Caco-2 (cell line): Measurements from ENCODE around the gene ANAPC7. TPM values are rescaled to one million over a fixed set of nuclear protein-coding genes. Genes with fewer than 3 reads are reported as not detected.
A peak's percentile ranks its signal among the peaks of the same experiment; 100 is the strongest.
"Not testable (repeated sequence)": the region's sequence is repeated elsewhere in the genome, so short reads cannot be mapped to it uniquely, and the experiment has no call there.

Source experiments
- BruUV-seq: library from RNA; stranded (reverse); fragments of 400-500 nt; replicated peaks from 2 replicates; lab custom pipeline; 2021; lab: Mats Ljungman, UMichigan
- CTCF ChIA-PET: fragments of 300-600 bp; sonication (Branson Sonifier 250); formaldehyde crosslinking; loops from one replicate; lab custom pipeline; 2022; ENCODE audit warnings: antibody characterized with exemption; lab: Charles Lee
- POLR2A ChIA-PET: fragments of 300-600 bp; sonication (Branson Sonifier 250); formaldehyde crosslinking; loops from one replicate; lab custom pipeline; 2022; ENCODE audit warnings: antibody characterized with exemption; lab: Charles Lee
- DNase-seq, 2 experiments: peaks; one replicate each; pipeline versions ENCODE4 v3.0.0 to v3.0.0-alpha.2; 2020 to 2022
- H3K27me3 ChIP-seq: replicated peaks from 2 replicates; pipeline ENCODE4 v1.6.0; 2011; ENCODE audit warnings: low read length; ENCODE audit not compliant: control insufficient read depth, insufficient read depth
- H3K36me3 ChIP-seq: 2 replicates; pipeline ENCODE4 v1.5.1; 2011; ENCODE audit warnings: low read length; ENCODE audit not compliant: control insufficient read depth, insufficient read depth
- H3K4me1 ChIP-seq: fragments of 250-450 bp; sonication (Bioruptor Pico); 2 replicates; pipeline ENCODE4 v1.5.1; 2020; ENCODE audit warnings: mild to moderate bottlenecking
- H3K4me3 ChIP-seq: 2 replicates; pipeline ENCODE4 v1.5.1; 2011; ENCODE audit warnings: low read depth, mild to moderate bottlenecking, control low read depth, low read length
- H3K9me3 ChIP-seq: fragments of 250-450 bp; sonication (Bioruptor Pico); 2 replicates; pipeline ENCODE4 v1.5.1; 2020; ENCODE audit warnings: mild to moderate bottlenecking, moderate library complexity
- H3K27ac Mint-ChIP-seq: one replicate; pipeline ENCODE4 v1.8.0; 2022; ENCODE audit warnings: mixed read lengths; ENCODE audit not compliant: unreplicated experiment
- H3K27me3 Mint-ChIP-seq: one replicate; pipeline ENCODE4 v1.8.0; 2022; ENCODE audit warnings: mixed read lengths; ENCODE audit not compliant: insufficient read depth, unreplicated experiment
- H3K36me3 Mint-ChIP-seq: one replicate; pipeline ENCODE4 v1.8.0; 2022; ENCODE audit warnings: mild to moderate bottlenecking, mixed read lengths; ENCODE audit not compliant: insufficient read depth, unreplicated experiment
- H3K4me1 Mint-ChIP-seq: one replicate; pipeline ENCODE4 v1.8.0; 2022; ENCODE audit warnings: low read depth, mixed read lengths; ENCODE audit not compliant: unreplicated experiment
- H3K4me3 Mint-ChIP-seq: one replicate; pipeline ENCODE4 v1.8.0; 2022; ENCODE audit warnings: mild to moderate bottlenecking, moderate library complexity, mixed read lengths; ENCODE audit not compliant: unreplicated experiment
- H3K9me3 Mint-ChIP-seq: one replicate; pipeline ENCODE4 v1.8.0; 2022; ENCODE audit warnings: mixed read lengths; ENCODE audit not compliant: unreplicated experiment
- intact Hi-C: fragments of 100-400 bp; cut with micrococcal nuclease; formaldehyde crosslinking; loops from one replicate; pipeline ENCODE4 v1.10.0; 2022; ENCODE audit not compliant: unreplicated experiment
- total RNA-seq: library from RNA; stranded (reverse); gene quantifications from 2 replicates; pipeline ENCODE4 v1.2.3, GENCODE V29; 2022
- TF ChIP-seq, protein P1 (sequence below), 2 experiments: fragments of 200-600 bp in 1 of 2; IDR thresholded peaks; 1 replicate in 1 of 2; 2 replicates in 1 of 2; pipeline versions ENCODE4 v1.5.1 to v1.8.0; 2011 to 2022; ENCODE audit warnings: antibody characterized with exemption in 1 of 2, control low read depth in 1 of 2, inconsistent platforms in 1 of 2, low read depth in 1 of 2, low read length in 1 of 2, mild to moderate bottlenecking in 1 of 2, moderate library complexity in 1 of 2; ENCODE audit not compliant: insufficient read depth in 1 of 2, severe bottlenecking in 1 of 2, unreplicated experiment in 1 of 2

ANAPC7 gene
- total RNA-seq, 1 experiment from 2014 or later = 93.8 TPM

DNA sequence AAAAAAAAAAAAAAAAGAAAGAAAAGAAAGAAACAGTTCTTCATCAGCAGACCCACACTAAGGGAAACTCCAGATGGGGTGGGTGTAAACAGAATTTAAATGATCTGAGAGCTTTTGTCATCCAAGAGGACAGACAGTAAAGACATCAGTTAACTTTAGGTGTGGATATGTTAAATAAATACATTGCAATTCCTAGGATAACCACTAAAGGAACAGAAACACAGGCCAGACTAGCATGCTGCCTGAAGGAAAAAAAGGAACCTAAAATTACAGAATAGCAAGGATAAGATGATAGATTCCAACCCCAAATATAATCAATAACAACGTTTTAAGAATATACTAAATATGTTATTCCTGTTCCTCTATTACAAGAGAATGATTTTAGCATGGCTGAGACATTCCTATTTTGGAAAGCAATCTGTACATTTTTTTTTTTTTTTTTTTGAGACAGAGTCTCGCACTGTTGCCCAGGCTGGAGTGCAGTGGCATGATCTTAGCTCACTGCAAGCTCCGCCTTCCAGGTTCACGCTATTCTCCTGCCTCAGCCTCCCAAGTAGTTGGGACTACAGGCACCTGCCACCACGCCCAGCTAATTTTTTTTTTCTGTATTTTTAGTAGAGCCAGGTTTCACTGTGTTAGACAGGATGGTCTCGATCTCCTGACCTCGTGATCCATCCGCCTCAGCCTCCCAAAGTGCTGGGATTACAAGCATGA lies 45.0 kb downstream of the ANAPC7 start:
- CTCF ChIA-PET = interaction anchor here (1.2 kb wide), 1 partner anchor 73 kb away, joined by 7 read pairs; no protein-coding TSS in a partner anchor
- TF ChIP-seq, protein P1, sequence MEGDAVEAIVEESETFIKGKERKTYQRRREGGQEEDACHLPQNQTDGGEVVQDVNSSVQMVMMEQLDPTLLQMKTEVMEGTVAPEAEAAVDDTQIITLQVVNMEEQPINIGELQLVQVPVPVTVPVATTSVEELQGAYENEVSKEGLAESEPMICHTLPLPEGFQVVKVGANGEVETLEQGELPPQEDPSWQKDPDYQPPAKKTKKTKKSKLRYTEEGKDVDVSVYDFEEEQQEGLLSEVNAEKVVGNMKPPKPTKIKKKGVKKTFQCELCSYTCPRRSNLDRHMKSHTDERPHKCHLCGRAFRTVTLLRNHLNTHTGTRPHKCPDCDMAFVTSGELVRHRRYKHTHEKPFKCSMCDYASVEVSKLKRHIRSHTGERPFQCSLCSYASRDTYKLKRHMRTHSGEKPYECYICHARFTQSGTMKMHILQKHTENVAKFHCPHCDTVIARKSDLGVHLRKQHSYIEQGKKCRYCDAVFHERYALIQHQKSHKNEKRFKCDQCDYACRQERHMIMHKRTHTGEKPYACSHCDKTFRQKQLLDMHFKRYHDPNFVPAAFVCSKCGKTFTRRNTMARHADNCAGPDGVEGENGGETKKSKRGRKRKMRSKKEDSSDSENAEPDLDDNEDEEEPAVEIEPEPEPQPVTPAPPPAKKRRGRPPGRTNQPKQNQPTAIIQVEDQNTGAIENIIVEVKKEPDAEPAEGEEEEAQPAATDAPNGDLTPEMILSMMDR (IDR thresholded peaks at IDR 0.05; ENCODE audit: insufficient read depth in 1 of 2, low read depth in 1 of 2, low read length in 1 of 2, severe bottlenecking in 1 of 2, unreplicated experiment in 1 of 2) = peak; percentile 26 to 32
- H3K36me3 ChIP-seq, H3K9me3 ChIP-seq, H3K9me3 Mint-ChIP-seq, H3K4me1 ChIP-seq, intact Hi-C loops, H3K4me1 Mint-ChIP-seq, DNase-seq, POLR2A ChIA-PET, H3K36me3 Mint-ChIP-seq, H3K27me3 ChIP-seq, H3K4me3 ChIP-seq, H3K27ac Mint-ChIP-seq, BruUV-seq, H3K4me3 Mint-ChIP-seq, H3K27me3 Mint-ChIP-seq: not testable (repeated sequence)

DNA sequence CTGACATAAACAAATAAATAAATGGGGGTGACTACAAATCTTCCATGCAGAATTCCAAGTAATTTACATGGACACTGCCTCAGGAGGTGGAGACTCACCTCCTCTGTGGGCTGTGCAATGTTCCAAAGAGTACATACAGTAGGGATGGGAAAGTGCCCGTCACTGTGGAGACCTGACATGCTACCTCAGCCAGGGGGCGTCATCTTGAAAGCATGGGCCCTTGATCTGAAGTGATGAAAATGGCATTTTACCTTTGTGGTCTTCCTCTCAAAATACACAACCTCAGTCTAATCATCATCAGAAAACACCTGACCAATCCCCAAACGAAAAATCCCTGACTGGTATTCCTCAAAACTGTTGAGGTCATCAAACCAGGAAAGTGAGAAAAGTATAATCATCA lies 48.4 kb downstream of the ANAPC7 start:
- Histone ChIP-seq H3K36me3 (no peaks in the 10 kb centered on the region), H3K4me1 (no peaks in the 10 kb centered on the region), H3K27me3 (no peaks in the 10 kb centered on the region), H3K9me3 (no peaks in the 10 kb centered on the region), H3K4me3 (no peak overlapping the region)
- no peaks in the 10 kb centered on the region for H3K9me3 Mint-ChIP-seq
- TF ChIP-seq, protein P1 (IDR thresholded peaks at IDR 0.05; ENCODE audit: insufficient read depth in 1 of 2, low read depth in 1 of 2, low read length in 1 of 2, severe bottlenecking in 1 of 2, unreplicated experiment in 1 of 2) = peak in 1 of 2 experiments; percentile 62
- H3K4me1 Mint-ChIP-seq = no peaks in the 10 kb centered on the region
- intact Hi-C loops = loop anchor here (1.0 kb wide), 2 partner anchors 76 to 247 kb away; no protein-coding TSS in a partner anchor
- no peak overlapping the region for H3K27ac Mint-ChIP-seq
- no peaks in the 10 kb centered on the region for H3K27me3 Mint-ChIP-seq
- POLR2A ChIA-PET = no interaction called here
- DNase-seq = peak; percentile 46 to 56
- CTCF ChIA-PET = interaction anchor here (1.4 kb wide), 1 partner anchor 76 kb away, joined by 5 read pairs; no protein-coding TSS in a partner anchor
- BruUV-seq = no TSS peak
- peaks cover 39% of the 10 kb centered on the region for H3K36me3 Mint-ChIP-seq
- no peak overlapping the region for H3K4me3 Mint-ChIP-seq

DNA sequence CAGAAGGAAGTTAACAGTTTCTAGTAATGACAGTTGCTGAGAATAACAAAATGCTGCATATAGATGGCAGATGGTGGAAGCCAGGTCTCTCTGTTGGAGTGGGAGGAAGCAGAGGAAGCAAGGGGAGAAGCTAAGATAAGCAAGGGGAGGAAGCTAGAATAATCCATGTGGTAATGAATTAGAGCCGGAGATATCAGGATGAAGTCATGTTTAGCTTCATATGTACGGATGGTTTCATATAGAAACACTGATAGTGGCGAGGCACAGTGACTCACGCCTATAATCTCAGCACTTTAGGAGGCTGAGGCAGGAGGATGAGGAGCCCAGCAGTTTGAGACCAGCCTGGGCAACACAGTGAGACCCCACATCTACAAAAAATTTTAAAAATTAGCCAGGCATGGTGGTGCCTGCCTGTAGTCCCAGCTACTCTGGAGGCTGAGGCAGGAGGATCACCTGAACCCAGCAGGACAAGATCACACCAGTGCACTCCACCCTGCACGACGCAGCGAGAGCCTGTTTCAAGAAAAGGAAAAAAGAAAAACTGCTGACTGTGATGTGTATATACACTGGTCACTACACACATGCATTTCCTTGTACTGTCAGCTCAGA lies 49.2 kb downstream of the ANAPC7 start:
- intact Hi-C loops = no loop called here
- ChIA-PET CTCF (interaction anchor here (1.4 kb wide), 2 partner anchors 77 to 253 kb away, joined by 5 read pairs; no protein-coding TSS in a partner anchor), POLR2A (interaction anchor here (0.6 kb wide), 1 partner anchor 77 kb away, joined by 3 read pairs; no protein-coding TSS in a partner anchor)
- Mint-ChIP-seq H3K27ac (no peak overlapping the region), H3K36me3 (peaks cover 47% of the 10 kb centered on the region), H3K27me3 (no peaks in the 10 kb centered on the region), H3K9me3 (no peaks in the 10 kb centered on the region), H3K4me1 (no peaks in the 10 kb centered on the region), H3K4me3 (no peak overlapping the region)
- H3K36me3 ChIP-seq = 0 out of 2 replicates have a peak, but pooled peaks cover 2% of the 10 kb centered on the region
- no TSS peak for BruUV-seq
- DNase-seq = no peak
- TF ChIP-seq, protein P1 (IDR thresholded peaks at IDR 0.05; ENCODE audit: insufficient read depth in 1 of 2, low read depth in 1 of 2, low read length in 1 of 2, severe bottlenecking in 1 of 2, unreplicated experiment in 1 of 2) = no peak
- H3K4me1 ChIP-seq = no peaks in the 10 kb centered on the region
- no peaks in the 10 kb centered on the region for H3K27me3 ChIP-seq
- no peaks in the 10 kb centered on the region for H3K9me3 ChIP-seq
- no peak overlapping the region for H3K4me3 ChIP-seq
